HT1080 (cell line): ENCODE results near the gene CCSER2. TPM values are rescaled to one million over a fixed set of nuclear protein-coding genes. Genes with fewer than 3 reads are reported as not detected.
"Not testable (repeated sequence)": the region's sequence is repeated elsewhere in the genome, so short reads cannot be mapped to it uniquely, and the experiment has no call there.

ENCODE experiments used
- DNase-seq: peaks from one replicate; pipeline ENCODE4 v3.0.0-alpha.2; 2015; ENCODE audit warnings: low read depth
- total RNA-seq: library from RNA; depleted of rRNA; stranded (reverse); fragments of >200 nt; shearing (Covaris generic); gene quantifications from 2 replicates; pipeline ENCODE4 v1.2.3, GENCODE V29; 2014

Gene CCSER2
- total RNA-seq, 1 experiment from 2014 or later = 24.5 TPM

DNA sequence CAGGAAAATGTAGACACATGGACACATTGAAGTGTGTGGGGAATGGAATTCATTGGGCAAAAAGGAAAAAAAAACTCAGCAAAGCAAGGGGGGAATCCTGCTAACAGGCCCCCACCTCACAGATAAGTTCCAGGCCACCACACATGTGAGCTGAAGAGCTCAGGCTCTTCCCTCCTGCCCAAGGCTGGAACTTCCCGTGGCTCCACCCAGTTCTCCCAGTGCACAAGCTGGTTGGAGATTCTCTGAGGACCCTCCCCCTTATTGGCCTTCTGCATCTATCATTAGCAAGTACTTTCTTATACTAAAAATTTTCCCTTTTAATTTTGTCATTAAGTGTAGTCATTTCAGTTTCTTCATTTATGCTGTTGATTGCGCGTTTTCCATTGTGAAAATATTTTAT, 190.8 kb downstream of the CCSER2 start:
- DNase-seq = no peak

DNA sequence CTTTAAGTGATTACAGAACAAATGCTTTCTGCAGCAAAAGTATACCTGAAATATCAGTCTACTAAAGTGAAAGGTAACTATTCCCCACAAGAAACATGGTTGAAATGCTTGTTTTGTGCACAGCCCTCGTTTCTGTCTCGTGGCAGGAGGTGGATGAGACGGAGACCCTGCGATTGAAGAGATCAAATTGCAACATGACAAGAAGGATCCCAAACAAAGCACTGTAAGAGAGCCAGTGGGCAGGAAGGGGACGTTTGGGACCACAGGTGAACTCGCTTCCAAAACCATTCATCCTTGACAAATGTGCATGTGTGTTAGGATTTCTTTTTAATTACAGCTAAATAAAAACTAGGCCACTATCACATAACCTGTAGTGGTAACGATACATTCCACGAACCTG, 192.6 kb downstream of the CCSER2 start:
- no peak for DNase-seq

DNA sequence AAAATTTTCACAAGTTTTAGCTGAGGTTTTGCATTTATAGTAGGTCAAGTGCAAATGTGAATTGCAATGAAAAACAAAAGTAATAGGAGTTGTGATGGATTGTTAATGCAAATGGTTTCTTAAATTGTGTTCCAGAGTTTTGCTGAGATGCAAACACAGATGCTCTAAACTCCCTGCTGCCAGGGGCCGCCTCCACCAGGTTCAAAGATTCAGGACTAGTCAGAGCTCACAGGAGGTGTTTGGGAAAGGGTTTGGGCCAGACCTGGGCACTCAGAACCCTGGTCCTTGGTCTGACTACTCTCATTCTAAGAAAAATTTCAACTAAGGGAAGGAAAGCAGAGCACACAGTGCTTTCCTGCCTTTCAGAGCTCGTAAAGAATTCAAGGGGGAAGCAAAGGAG, 193.1 kb downstream of the CCSER2 start:
- no peak for DNase-seq

DNA sequence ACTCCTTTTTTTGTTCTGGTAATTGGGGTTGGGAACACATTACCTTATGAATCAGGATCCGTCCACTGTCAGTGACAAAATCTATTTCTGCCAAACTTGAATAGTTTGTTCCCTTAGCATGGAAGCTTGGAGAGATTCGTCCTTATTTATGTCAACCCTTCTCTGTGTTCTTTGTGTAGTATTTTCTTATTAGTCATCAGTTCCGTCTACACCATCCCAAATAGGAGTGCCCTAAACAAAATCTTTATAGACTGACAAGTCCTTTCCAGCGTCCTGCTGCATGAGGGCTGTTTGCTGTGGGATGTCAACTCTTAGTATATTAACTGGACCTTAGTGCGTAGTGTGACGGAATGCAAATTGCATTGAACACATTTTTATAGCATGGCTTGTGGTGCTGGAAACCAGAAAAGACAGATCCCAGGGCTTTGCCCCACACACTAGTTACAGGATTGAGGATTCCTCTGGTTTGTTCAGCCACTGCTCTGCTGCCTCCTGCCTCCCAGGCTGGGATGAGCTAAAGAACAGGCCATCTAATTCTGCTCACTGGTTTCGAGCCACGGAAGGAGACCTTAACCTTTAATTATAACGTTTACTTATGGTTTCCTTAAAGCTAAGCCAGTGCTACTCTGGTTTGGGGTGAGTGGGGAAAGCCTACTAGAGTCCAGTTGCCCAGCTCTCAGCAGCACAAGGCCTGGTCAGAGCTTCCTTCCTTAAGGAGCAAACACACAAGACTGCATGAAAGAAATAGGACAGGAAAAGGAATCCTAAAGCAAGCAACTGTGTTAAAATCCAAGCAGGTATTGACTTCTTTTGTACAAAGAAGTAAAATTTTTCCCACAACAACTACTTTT, 194.4 kb downstream of the CCSER2 start:
- DNase-seq = no peak

DNA sequence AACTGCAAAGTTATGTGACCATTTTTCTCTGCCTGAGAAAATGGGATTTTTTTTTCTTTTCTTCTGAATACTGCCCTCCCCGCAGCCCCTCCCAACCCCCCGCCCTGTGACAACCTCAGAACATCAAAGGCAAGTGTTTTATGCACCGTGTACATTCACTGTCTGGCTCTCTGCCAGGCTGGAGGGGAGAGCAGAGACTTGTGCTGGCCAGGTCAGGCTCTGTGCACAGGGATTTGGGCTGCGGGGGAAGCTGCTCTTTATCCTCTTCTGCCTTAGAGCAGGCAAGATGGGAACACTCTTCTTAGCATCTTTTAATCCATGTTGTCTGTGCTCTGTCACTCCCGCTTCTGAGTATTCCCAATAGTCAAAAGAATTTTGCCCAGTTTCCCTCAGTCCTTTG, 195.1 kb downstream of the CCSER2 start:
- no peak for DNase-seq

DNA sequence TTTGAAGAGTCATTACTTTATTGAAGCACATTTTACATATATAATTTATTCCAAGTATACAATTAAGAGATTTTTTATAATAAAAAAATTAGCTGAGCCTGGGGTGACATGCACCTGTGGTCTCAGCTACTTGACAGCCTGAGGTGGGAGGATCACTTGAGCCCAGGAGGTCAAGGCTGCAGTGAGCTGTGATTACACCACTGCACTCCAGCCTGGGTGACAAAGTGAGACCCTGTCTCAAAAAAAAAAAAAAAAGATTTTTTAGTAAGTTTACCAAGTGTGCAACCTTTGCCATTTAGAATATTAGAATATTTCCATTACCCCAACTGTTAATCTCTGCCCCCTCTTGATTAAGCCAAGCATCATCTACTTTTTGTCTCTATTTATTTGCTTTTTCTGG, 196.0 kb downstream of the CCSER2 start:
- DNase-seq = no peak

DNA sequence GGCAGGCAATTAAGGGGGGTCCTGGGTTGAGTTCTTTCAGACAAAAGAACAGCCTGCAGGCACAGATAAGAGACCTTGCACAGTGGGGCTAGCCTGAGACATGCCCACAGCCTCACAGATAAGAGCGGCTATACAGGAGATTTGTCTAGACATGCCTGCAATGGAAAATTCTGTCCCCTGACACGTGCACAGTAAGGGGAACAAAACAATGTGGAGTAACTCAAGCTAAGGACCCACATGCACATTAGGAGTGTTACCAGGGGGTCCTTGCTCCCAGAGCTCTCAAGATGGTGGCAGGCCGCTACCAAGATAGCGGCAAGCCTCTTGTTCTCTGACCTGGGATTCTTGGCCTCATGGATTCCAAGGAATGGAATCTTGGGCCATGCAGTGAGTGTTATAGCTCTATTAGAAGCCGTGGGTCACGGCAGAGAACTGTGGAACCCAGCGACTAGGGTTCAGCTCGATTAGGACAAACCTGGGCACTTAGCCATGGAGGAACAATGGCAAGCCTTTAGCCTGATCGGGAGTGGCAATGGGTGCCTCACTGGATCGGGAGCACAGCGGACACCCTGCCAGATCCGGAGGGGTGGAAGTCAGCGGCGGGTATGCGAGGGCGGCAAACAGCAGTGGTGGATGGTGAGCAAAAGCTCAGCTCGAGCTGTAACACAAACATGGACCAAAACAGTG, 196.9 kb downstream of the CCSER2 start:
- DNase-seq = no peak

DNA sequence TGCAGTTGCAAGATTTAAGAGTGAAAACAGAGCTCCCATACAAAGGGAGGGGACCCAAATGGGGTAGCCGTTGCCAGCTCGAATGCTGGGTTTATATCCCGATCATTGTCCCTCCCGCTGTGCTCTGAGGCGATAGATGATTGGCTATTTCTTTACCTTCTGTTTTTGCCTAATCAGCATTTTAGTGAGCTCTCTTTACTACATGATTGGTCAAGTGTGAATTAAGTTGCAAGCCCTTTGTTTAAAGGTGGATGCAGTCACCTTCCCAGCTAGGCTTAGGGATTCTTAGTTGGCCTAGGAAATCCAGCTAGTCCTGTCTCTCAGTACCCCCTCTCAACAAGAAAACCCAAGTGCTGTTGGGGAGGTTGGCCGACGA, 197.4 kb downstream of the CCSER2 start:
- not testable (repeated sequence) for DNase-seq

DNA sequence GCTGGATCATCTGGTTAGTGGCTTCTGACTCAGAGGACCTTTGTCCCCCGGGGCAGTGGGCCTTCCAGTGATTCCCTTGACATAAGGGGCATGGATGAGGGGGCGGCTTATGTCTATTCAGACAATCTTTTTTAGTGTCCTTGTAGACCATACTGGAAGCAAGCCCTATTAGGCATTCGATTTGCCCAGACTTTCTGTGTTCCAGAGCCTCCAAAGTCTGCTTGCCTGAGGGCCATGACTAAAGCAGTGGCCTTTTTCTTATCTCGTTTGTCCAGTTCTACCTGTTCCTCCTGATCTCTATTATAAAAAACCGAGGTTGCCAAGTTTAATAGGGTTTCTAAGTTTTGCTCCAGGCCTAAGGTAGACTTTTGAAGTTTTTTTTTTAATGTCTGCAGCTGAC, 199.0 kb downstream of the CCSER2 start:
- not testable (repeated sequence) for DNase-seq

DNA sequence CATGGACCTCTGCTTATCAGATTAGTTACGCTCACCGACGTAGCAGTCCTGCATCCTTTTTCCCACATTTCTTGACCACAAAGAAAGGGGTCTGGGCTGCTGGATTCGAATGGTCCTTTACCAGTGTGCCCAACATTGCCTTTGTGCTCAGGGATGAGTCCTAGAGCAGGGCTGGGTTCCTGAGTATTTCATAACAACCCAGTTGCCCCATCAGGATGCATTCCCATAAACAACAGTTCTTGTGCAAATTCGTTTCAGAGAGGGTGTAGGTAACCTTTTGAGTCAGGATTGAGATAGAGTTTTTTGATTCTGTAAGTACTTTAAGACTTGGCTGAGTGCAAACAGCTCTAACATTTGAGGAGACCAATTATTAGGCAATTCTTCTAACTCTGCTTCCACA, 200.1 kb downstream of the CCSER2 start:
- DNase-seq = not testable (repeated sequence)

DNA sequence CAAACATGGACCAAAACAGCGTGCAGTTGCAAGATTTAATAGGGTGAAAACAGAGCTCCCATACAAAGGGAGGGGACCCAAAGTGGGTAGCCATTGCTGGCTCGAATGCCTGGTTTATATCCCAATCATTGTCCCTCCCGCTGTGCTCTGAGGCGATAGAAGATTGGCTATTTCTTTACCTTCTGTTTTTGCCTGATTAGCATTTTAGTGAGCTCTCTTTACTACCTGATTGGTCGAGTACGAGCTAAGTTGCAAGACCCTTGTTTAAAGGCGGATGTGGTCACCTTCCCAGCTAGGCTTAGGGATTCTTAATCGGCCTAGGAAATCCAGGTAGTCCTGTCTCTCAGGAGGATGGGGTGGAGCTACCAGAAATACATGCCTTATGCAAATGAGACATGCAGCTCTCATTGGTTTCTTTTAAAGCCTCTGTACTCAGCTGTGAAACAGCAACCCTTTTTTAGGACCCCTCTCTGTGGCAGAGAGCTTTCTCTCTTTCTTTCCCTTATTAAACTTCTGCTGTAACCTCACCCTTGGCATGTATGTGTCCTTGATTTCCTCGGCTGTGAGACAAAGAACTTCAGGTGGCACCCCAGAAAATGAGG, 202.4 kb downstream of the CCSER2 start:
- DNase-seq = no peak

DNA sequence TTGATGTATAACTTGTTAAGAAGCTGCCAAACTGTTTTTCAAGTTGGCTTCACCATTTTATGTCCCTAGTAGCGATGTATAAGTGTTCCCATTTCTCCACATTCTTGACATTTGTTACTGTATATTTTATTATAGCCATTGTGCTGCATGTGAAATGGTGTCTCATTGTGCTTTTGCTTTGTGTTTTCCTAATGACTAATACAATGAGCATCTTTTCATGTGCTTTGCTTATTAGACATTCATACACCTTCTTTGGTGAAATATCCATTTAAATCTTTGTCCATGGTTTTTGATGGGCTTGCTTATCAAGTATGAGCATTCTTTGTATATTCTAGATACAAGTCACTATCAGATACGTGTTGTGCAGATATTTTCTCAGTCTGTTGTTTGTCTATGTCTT, 203.0 kb downstream of the CCSER2 start:
- DNase-seq = peak; percentile 25

DNA sequence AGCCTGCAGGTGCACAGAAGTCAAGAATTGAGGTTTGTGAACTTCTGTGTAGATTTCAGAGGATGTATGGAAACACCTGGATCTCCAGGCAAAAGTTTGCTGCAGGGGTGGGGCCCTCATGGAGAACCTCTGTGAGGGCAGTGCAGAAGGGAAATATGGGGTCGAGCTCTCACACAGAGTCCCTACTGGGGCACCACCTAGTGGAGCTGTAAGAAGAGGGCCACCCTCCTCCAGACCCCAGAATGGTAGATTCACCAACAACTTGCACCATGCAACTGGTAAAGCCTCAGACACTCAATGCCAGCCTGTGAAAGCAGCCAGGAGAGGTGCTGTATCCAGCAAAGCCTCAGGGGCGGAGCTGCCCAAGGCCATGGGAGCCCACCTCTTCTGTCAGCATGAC, 205.8 kb downstream of the CCSER2 start:
- DNase-seq = no peak

DNA sequence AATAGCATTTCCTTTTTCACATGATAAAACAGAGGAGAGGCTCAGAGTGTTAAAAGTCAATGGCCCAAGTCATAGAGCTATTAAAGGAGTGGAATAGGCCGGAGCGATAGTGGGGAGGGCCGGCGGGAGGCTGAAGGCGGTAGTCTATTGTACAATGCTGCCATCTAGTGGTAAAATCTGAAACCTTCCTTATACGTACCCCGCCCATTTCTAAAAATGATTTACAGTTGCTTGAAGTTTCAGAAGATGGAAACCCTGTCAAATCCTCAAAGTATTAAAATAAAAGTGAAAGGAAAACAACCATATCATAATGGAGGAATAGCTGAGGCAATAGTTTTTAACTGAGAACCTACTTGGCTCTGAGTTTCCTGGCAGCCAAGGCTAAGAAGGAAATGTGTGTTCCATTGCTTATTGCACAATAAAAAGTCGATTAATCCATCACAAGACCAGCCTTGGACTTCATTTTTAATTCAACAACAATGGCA, 209.1 kb downstream of the CCSER2 start:
- DNase-seq = peak; percentile 62

DNA sequence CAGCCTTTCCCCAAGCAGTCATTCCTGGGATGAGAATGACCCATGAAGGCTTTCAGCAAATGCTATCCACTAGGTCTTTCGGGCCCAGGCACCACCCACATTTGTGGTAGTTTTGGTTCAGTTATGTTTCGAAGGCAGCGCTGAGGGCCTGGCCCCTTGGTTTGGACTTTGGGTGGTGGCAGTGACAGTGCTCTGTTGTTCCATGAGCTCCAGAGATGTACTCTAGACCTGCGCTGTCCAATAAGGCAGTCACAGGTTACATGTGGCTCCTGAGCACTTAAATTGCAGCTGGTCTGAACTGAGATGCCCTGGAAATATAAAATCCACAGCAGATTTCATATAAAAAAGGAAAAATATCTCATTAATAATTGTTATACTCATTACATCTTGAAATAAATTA, 209.6 kb downstream of the CCSER2 start:
- DNase-seq = no peak

DNA sequence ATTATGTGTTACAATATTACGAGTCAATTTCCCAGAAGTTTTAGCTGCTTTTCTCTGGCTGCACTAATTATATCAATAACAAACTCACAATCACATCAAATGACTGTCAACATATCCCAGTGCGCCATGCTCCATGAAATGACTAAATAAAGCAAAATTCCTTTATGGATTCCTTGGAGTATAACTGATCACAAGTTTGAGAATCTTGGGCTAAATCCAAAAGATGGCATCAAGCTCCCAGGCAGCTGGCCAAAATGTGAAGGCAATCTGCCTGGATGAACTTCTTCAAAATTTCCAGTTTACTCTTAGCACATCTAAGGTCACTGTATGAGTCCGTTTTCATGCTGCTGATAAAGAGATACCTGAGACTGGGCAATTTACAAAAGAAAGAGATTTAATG, 210.8 kb downstream of the CCSER2 start:
- DNase-seq = no peak

DNA sequence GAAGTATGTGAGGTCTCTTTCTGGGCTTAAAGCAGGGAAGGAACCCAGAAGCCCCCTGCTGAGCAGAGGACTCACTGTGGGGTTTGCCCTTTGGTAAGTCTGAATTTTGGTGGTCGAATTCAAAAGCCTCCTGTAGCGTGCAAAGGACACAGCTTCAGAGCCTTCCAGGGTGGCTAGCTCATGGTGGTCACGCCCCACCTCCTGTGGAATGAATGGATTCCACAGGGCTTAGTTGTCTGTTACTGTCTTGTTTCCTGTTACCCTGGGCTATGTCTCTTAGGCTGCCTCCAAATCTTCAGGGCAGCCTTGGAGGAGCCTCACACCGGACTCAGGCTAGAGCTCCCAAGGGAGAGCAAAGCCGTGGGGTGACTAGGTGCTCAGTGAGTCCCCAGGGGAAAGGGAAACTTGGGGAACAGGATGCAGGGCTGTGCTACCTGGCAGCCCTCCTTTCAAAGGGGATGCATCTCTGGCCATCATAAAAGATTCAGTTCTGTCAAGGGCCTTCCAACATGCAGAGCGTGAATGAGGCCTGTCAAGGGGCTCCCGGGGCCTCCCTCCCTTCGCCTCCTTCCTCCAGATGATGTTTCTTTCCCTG, 211.7 kb downstream of the CCSER2 start:
- DNase-seq = peak; percentile 83

DNA sequence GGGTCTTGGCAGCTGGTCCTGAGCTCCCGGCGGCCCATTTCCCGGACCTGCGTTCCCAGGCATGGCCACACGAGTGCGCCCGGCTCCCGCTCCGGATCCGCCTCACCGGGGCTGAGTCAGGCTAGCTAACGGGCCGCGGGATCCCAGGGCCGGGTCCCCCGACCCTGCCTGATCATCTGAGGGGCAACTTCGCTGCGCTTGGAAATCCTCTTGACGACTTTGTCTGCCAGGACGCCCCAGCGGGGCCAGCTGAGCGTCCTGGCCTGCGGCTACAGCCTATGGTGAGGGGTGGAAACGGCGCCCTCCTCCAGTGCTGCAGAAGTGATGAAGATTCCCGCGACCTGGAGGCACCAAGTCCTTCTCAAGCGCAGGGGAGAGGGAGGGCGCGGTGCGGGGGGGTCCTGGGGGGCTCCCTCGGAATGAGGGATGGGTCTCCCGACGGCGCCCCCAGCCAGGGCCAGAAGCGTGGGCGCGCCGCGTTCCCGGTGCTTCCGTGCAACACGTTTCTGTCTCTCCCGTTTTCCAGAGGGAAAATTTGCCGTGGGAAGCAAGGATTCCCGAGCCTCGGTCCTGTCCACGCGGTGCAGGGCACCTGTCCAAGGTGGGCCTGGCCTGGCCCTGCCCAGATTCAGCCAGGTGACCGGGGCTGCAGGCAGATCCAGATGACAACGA, 212.4 kb downstream of the CCSER2 start:
- peak; percentile 64 for DNase-seq

DNA sequence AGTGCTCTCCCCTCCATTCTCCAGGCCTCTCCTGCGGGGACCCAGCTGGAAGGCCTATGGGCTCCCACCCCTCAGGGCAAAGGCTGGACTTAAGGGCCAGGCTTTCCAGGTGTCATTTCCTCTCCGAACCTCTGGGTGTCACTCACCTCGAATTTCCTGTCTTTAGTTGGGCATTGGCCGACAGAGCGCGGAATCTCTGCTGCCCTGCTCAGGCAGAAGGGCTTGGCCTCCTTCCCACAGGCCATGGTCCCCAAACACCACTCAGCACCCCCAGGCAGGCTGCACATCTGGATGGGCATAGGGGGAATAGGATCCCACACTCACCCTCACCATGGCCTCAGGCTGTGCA, 212.9 kb downstream of the CCSER2 start:
- no peak for DNase-seq

DNA sequence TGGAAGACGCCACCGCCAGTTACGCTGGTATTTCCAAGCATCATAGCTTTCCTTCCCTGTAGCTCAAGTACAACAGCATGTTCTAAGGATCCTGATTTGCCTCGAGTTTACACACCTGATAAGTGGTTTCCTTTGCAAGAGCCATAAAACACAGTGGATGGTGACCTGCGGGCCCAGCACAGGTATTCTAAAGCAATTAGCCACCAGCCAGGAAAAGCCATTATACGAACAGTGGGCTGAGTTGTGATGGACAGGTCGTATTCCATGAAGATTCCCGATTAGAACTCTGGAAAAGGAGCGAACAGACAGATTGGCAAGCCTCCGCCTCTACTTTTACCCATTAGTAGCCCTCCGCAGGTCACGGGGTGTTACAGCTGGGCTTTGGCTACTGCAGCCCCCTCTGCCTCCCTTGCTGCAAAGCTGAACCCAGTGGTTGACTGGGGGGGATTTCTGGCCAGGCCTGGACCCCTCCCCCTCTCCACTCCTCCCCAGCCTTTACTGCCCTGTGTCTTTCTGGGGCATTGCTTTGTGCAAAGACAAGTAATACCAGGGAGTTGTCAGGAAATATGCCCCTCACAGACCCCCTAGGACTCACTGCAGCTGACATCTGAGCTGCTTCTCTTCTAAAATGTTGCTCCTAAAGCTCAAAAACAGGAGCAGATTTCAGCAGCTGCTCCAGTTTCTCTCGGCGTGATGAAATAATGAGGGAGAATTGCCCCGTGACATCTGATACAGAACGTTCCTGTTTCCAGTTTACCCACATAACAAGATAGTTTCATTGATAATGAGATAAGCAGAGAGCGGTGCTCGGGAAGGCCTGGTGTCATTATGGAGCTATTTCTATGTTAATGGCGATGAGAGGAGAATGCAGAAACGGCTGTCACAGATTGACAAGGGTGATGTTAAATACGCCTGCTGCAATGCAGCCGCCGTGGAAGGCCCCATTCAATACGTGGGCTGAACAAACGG, 214.4 kb downstream of the CCSER2 start:
- no peak for DNase-seq
